Natural killer cell (primary cell): ENCODE measurements around the gene SCT. TPM values are rescaled to one million over a fixed set of nuclear protein-coding genes. Genes with fewer than 3 reads are reported as not detected.
A peak's percentile ranks its signal among the peaks of the same experiment; 100 is the strongest.

Experiments
- ATAC-seq, 3 donors: fragments of 150-1000 bp in 2 of 3; fragments of 200-7000 bp in 1 of 3; cut with Tn5 transposase; 1 replicate in 1 of 3; 2 replicates in 2 of 3; pipeline ENCODE4 v1.10.0; 2021; ENCODE audit warnings: mild to moderate bottlenecking in 2 of 3, moderate library complexity in 2 of 3
- DNase-seq, 2 donors: peaks; one replicate each; pipeline versions ENCODE4 v3.0.0 to v3.0.0-alpha.2; 2013 to 2021; ENCODE audit warnings: mixed read lengths in 1 of 2
- H3K27ac ChIP-seq: one replicate; pipeline ENCODE4 v1.5.1; 2013; ENCODE audit warnings: mild to moderate bottlenecking, low read length
- H3K27me3 ChIP-seq: one replicate; pipeline ENCODE4 v1.6.1; 2013; ENCODE audit warnings: low read length; ENCODE audit not compliant: control insufficient read depth, insufficient read depth
- H3K36me3 ChIP-seq: one replicate; pipeline ENCODE4 v1.6.1; 2013; ENCODE audit warnings: low read length; ENCODE audit not compliant: control insufficient read depth, insufficient read depth
- H3K4me1 ChIP-seq: one replicate; pipeline ENCODE4 v1.6.1; 2013; ENCODE audit warnings: low read length; ENCODE audit not compliant: control insufficient read depth, insufficient read depth
- H3K4me3 ChIP-seq: one replicate; pipeline ENCODE4 v1.5.1; 2013; ENCODE audit warnings: low read length
- H3K9me3 ChIP-seq: one replicate; pipeline ENCODE4 v1.6.1; 2013; ENCODE audit warnings: low read length; ENCODE audit not compliant: control insufficient read depth, insufficient read depth
- H3K27ac Mint-ChIP-seq, 2 donors: one replicate each; pipeline ENCODE4 v1.8.0; 2022; ENCODE audit warnings: mild to moderate bottlenecking in 2 of 2, mixed read lengths in 2 of 2, moderate library complexity in 1 of 2
- H3K27me3 Mint-ChIP-seq, 2 donors: one replicate each; pipeline ENCODE4 v1.8.0; 2022; ENCODE audit warnings: low read depth in 2 of 2, mixed read lengths in 2 of 2
- H3K36me3 Mint-ChIP-seq: one replicate; pipeline ENCODE4 v1.8.0; 2022; ENCODE audit warnings: mixed read lengths
- H3K4me1 Mint-ChIP-seq, 2 donors: one replicate each; pipeline ENCODE4 v1.8.0; 2022; ENCODE audit warnings: mixed read lengths in 2 of 2
- H3K4me3 Mint-ChIP-seq: one replicate; pipeline ENCODE4 v1.8.0; 2022; ENCODE audit warnings: mild to moderate bottlenecking, moderate library complexity, mixed read lengths
- H3K9me3 Mint-ChIP-seq, 2 donors: one replicate each; pipeline ENCODE4 v1.8.0; 2022; ENCODE audit warnings: mixed read lengths in 2 of 2
- WGBS: methylation state at CpG from one replicate; pipeline ENCODE4 v1.1.7; 2013; ENCODE audit warnings: missing lambda C conversion rate; ENCODE audit not compliant: insufficient coverage; 5-methylcytosine and 5-hydroxymethylcytosine counted together
- intact Hi-C: fragments of 100-400 bp; cut with micrococcal nuclease; formaldehyde crosslinking; loops from one replicate; pipeline ENCODE4 v1.14.2; 2022
- total RNA-seq, 4 donors: library from RNA; stranded (reverse); fragments of 120-200 nt in 1 of 4; gene quantifications; one replicate each; pipeline versions ENCODE4 v1.2.3 to v1.2.4, GENCODE V29; 2013 to 2022
- TF ChIP-seq, protein P1 (sequence below): fragments of 200-600 bp; IDR thresholded peaks from one replicate; pipeline ENCODE4 v1.8.0; 2022; ENCODE audit warnings: antibody characterized with exemption

SCT gene
- total RNA-seq, 3 donors from 2014 or later (not counting 1 experiment from before 2014, with no cell fraction given): not detected

DNA sequence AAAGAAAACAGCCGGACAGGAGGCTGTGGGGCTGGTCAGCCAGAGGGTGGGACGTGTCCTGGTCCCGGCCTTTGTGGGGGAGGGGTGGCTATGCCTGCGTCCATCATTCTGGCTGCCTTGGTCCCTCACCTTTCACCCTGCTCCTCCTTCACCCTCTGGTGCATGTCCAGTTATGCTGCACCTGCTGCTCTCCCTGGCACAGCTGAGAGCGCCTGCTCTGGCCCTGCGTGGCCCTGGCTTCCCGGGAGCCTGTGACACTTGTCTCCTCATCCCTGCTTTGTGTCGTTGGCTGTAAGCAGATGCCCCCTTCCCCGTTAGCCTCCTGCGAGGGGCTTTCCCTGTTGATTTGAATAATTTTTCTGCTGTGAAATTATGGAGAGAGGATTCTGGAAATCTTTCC is 34.1 kb downstream of the SCT start:
- H3K27me3 ChIP-seq: no peaks in the 10 kb centered on the region
- intact Hi-C loops: no loop called here
- DNase-seq (no peak), ATAC-seq (no peak)
- H3K27ac ChIP-seq: no peak overlapping the region
- no peaks in the 10 kb centered on the region for H3K9me3 ChIP-seq
- Mint-ChIP-seq H3K36me3 (peaks cover 8% of the 10 kb centered on the region), H3K4me3 (no peak overlapping the region), H3K9me3 (no peaks in the 10 kb centered on the region), H3K4me1 (peaks cover 13 to 25% of the 10 kb centered on the region in 2 donors), H3K27ac (no peak overlapping the region), H3K27me3 (no peaks in the 10 kb centered on the region)
- peaks cover 15% of the 10 kb centered on the region for H3K4me1 ChIP-seq
- H3K36me3 ChIP-seq: peaks cover 71% of the 10 kb centered on the region
- TF ChIP-seq, protein P1, sequence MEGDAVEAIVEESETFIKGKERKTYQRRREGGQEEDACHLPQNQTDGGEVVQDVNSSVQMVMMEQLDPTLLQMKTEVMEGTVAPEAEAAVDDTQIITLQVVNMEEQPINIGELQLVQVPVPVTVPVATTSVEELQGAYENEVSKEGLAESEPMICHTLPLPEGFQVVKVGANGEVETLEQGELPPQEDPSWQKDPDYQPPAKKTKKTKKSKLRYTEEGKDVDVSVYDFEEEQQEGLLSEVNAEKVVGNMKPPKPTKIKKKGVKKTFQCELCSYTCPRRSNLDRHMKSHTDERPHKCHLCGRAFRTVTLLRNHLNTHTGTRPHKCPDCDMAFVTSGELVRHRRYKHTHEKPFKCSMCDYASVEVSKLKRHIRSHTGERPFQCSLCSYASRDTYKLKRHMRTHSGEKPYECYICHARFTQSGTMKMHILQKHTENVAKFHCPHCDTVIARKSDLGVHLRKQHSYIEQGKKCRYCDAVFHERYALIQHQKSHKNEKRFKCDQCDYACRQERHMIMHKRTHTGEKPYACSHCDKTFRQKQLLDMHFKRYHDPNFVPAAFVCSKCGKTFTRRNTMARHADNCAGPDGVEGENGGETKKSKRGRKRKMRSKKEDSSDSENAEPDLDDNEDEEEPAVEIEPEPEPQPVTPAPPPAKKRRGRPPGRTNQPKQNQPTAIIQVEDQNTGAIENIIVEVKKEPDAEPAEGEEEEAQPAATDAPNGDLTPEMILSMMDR: no peak
- WGBS: 96% methylated on average over 10 of the region's 10 CpGs
- no peak overlapping the region for H3K4me3 ChIP-seq

GRCh38 chr11:592501-592900 is 34.5 kb downstream of the SCT start:
- TF ChIP-seq, protein P1: no peak
- H3K27me3 ChIP-seq: no peaks in the 10 kb centered on the region
- no peaks in the 10 kb centered on the region for H3K9me3 ChIP-seq
- peaks cover 19% of the 10 kb centered on the region for H3K4me1 ChIP-seq
- Mint-ChIP-seq H3K4me1 (peaks cover 17 to 29% of the 10 kb centered on the region in 2 donors), H3K27me3 (no peaks in the 10 kb centered on the region), H3K9me3 (no peaks in the 10 kb centered on the region), H3K36me3 (peaks cover 8% of the 10 kb centered on the region), H3K27ac (no peak overlapping the region), H3K4me3 (no peak overlapping the region)
- no peak for DNase-seq
- no peak overlapping the region for H3K4me3 ChIP-seq
- WGBS: 98% methylated on average over 22 of the region's 22 CpGs
- peaks cover 69% of the 10 kb centered on the region for H3K36me3 ChIP-seq
- no peak overlapping the region for H3K27ac ChIP-seq
- intact Hi-C loops: no loop called here
- ATAC-seq: no peak

DNA sequence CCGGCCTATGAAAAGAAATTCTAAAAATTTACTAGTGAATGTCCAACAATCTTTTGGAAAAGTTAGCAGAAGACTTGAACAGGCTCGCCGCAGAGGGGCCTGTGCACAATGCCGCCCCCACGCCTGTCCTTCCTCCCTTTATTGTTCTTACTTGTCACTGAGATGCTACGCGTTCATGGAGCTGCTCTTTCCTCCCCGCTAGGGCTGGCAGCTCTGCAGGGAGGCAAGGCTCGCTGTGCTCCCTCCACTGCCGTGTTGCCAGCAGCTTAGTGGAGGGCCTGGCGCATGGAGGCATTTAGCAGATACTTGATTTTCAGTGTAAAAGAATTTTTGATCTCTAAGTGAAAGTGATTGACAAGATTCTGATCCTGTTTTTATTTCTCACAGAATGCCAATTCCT is 36.0 kb downstream of the SCT start:
- H3K36me3 Mint-ChIP-seq: peaks cover 8% of the 10 kb centered on the region
- no peak for ATAC-seq
- no peak overlapping the region for H3K4me3 Mint-ChIP-seq
- intact Hi-C loops: no loop called here
- H3K9me3 Mint-ChIP-seq: no peaks in the 10 kb centered on the region
- Histone ChIP-seq H3K27ac (no peak overlapping the region), H3K36me3 (peaks cover 64% of the 10 kb centered on the region), H3K4me1 (peaks cover 15% of the 10 kb centered on the region), H3K27me3 (no peaks in the 10 kb centered on the region), H3K4me3 (no peak overlapping the region), H3K9me3 (no peaks in the 10 kb centered on the region)
- 81% methylated on average over 11 of the region's 11 CpGs for WGBS
- no peaks in the 10 kb centered on the region for H3K27me3 Mint-ChIP-seq
- TF ChIP-seq, protein P1: no peak
- DNase-seq: no peak
- H3K4me1 Mint-ChIP-seq: peaks cover 16 to 34% of the 10 kb centered on the region in 2 donors
- H3K27ac Mint-ChIP-seq: no peak overlapping the region

GRCh38 chr11:589798-590197 is 37.2 kb downstream of the SCT start:
- Histone ChIP-seq H3K4me3 (no peak overlapping the region), H3K9me3 (no peaks in the 10 kb centered on the region), H3K27ac (no peak overlapping the region), H3K4me1 (peaks cover 14% of the 10 kb centered on the region), H3K27me3 (no peaks in the 10 kb centered on the region), H3K36me3 (peaks cover 57% of the 10 kb centered on the region)
- DNase-seq: no peak
- H3K27me3 Mint-ChIP-seq: no peaks in the 10 kb centered on the region
- peak overlapping the region in 1 of 2 donors; percentile 31 for H3K27ac Mint-ChIP-seq
- no peaks in the 10 kb centered on the region for H3K9me3 Mint-ChIP-seq
- TF ChIP-seq, protein P1: no peak
- intact Hi-C loops: no loop called here
- ATAC-seq: no peak
- H3K4me3 Mint-ChIP-seq: no peak overlapping the region
- WGBS: 93% methylated on average over 26 of the region's 26 CpGs
- peaks cover 16 to 33% of the 10 kb centered on the region in 2 donors for H3K4me1 Mint-ChIP-seq
- H3K36me3 Mint-ChIP-seq: peaks cover 8% of the 10 kb centered on the region
